ENCODE results near the gene DEPDC5.
"Not testable (repeated sequence)": the region's sequence is repeated elsewhere in the genome, so short reads cannot be mapped to it uniquely, and the experiment has no call there.

The DEPDC5 gene

GRCh38 chr22:31753634-31754501 is at the start of gene DEPDC5:
DEPDC5 (plus strand) TSS chr22:31754019; CDS start chr22:31754922, 903 bp downstream.
- peak; percentile 97 for DNase-seq

- no peak for DNase-seq
Observed at GRCh38 chr22:31707519-31707918, 46.3 kb upstream of the DEPDC5 start.

- not testable (repeated sequence) for DNase-seq
Observed at GRCh38 chr22:31711226-31711625, 42.6 kb upstream of the DEPDC5 start.

GRCh38 chr22:31715147-31715778 is 38.6 kb upstream of the DEPDC5 start:
- DNase-seq, result no peak

- no peak for DNase-seq
Observed at GRCh38 chr22:31719850-31720471, 33.9 kb upstream of the DEPDC5 start.

- no peak for DNase-seq
Observed at GRCh38 chr22:31723723-31724122, 30.1 kb upstream of the DEPDC5 start.

GRCh38 chr22:31726692-31727091 is 27.1 kb upstream of the DEPDC5 start:
- no peak for DNase-seq

- no peak for DNase-seq
Observed at GRCh38 chr22:31728857-31729256, 25.0 kb upstream of the DEPDC5 start.

GRCh38 chr22:31730344-31730711 is 23.5 kb upstream of the DEPDC5 start:
- DNase-seq, result no peak

- no peak for DNase-seq
Observed at GRCh38 chr22:31732089-31732829, 21.6 kb upstream of the DEPDC5 start.

GRCh38 chr22:31733580-31734079 is 20.2 kb upstream of the DEPDC5 start:
- no peak for DNase-seq

- DNase-seq, result no peak
Observed at GRCh38 chr22:31734512-31734911, 19.3 kb upstream of the DEPDC5 start.

GRCh38 chr22:31736458-31736857 is 17.4 kb upstream of the DEPDC5 start:
- DNase-seq, result no peak

- DNase-seq, result no peak
Observed at GRCh38 chr22:31737932-31738331, 15.9 kb upstream of the DEPDC5 start.

- DNase-seq, result no peak
Observed at GRCh38 chr22:31738566-31738965, 15.3 kb upstream of the DEPDC5 start.

- no peak for DNase-seq
Observed at GRCh38 chr22:31739795-31740201, 14.0 kb upstream of the DEPDC5 start.

GRCh38 chr22:31740314-31740713 is 13.5 kb upstream of the DEPDC5 start:
- not testable (repeated sequence) for DNase-seq

GRCh38 chr22:31742115-31742514 is 11.7 kb upstream of the DEPDC5 start:
- no peak for DNase-seq

GRCh38 chr22:31742682-31743081 is 11.1 kb upstream of the DEPDC5 start:
- DNase-seq, result no peak

- no peak for DNase-seq
Observed at GRCh38 chr22:31743871-31744270, 9.9 kb upstream of the DEPDC5 start.

GRCh38 chr22:31747441-31747840 is 6.4 kb upstream of the DEPDC5 start:
- DNase-seq, result no peak

GRCh38 chr22:31748490-31748889 is 5.3 kb upstream of the DEPDC5 start:
- DNase-seq, result no peak

Data from activated CD4-positive, alpha-beta T cell treated with anti-CD3 and anti-CD28 coated beads, Interleukin-2, Interleukin-6, amounts not matched to agents 100 ng/mL and 50 ng/mL, durations not matched to agents 16 hours and 8 hours (primary cell).